GM04503 (cell line): ENCODE results near the gene EVC.
"Not testable (repeated sequence)": the region's sequence is repeated elsewhere in the genome, so short reads cannot be mapped to it uniquely, and the experiment has no call there.

Source experiments
- DNase-seq: peaks from one replicate; pipeline ENCODE4 v3.0.0-alpha.2; 2012; ENCODE audit warnings: low read depth

EVC gene

DNA sequence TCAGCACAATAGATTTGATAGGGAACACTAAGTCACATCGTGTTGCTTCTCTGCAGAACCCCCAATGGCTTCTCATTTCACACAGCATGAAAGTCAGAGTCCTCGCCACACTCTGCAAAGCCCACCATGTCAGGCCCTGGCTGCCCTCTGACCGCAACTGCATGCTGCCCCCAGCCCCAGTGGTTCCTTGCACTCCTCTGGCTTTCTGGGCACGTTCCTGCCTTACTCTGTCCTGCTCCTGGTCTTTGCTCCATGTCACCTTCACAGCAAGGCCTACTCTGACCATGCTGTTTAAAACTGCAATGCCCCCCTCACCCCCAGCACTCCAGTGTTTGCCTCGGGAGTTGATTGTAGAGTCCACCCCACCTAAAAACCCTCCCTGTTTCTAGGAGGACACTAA, 78.1 kb downstream of the EVC start:
- DNase-seq = no peak

DNA sequence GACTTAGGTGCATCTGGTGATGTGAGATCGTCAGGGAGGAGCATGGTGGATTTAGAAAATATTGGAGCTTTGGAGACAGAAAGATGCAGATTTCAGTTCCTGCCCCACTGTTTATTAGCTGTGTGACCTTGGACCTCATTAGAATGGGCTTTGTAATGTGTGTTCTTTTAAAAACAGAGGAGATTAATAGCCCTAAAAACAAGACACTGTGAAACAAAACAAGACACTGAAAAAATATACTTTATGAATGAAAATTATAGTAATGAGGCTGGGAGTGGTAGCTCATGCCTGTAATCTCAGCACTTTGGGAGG, 79.5 kb downstream of the EVC start:
- no peak for DNase-seq

DNA sequence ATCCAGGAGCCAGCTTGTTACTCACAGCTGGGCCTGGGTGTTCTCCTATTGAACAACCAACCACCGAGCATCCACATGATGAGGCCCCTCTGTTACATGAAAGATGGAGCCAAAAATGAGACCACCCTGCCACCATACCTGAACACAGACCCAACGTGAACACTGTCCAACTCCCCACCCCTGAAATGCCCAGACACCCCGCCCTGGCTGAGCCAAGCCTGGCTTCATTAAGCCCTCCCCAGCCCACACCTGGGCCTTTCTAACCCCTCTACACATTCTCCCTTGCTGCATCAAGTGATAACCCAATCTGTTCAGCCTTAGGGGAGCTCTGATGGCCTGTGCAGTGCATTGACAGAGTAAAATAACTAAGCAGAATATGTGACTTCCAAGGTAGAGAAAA, 80.7 kb downstream of the EVC start:
- DNase-seq = no peak

DNA sequence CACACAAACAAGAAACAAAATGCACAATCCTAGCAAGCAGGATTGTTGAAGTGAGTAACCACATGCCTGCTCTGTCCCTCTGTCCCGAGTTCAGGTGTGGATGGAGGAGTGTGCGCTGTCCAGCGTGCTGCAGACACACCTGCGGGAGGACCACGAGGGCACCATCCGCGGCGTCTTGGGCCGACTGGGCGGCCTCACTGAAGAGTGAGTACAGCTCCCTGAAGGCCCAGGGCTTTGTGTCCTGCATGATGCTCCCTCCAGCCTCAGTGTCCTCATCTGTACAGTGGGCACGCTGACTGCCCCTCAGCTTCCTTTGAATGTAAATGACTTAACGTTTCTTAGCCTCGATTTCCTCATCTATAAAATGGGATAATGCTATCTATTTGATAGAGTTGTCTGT, 82.5 kb downstream of the EVC start:
- no peak for DNase-seq

DNA sequence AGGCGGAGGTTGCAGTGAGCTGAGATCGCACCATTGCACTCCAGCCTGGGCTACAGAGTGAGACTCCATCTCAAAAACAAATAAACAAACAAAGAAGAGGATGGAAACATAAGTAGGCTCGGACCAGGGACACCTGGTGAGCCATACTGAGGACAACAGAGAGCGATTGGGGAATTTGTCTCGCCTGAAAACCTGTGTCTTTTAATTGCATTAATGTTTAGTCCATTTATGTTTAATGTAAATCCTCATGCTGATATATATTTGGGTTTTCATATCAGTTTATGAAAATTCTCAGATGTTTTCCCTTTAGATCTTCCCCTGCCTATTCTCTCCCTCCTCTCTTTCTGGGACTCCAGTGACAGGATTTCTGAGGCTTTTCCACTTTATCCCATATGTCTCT, 84.6 kb downstream of the EVC start:
- no peak for DNase-seq

DNA sequence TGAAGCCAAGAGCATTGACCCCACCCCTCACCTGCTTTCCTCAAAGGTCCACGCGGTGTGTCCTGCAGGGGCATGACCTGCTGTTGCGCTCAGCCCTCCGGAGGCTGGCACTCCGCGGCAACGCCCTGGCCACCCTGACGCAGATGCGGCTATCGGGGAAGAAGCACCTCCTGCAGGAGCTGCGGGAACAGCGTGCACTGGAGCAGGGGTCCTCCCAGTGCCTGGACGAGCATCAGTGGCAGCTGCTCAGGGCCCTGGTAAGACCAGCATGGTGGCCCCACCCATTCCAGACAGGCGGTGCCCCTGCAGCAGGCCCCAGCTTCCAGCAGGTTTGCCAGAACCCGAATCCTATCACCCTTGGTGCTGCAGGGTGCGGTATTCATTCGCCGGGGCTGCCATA, 86.0 kb downstream of the EVC start:
- no peak for DNase-seq

DNA sequence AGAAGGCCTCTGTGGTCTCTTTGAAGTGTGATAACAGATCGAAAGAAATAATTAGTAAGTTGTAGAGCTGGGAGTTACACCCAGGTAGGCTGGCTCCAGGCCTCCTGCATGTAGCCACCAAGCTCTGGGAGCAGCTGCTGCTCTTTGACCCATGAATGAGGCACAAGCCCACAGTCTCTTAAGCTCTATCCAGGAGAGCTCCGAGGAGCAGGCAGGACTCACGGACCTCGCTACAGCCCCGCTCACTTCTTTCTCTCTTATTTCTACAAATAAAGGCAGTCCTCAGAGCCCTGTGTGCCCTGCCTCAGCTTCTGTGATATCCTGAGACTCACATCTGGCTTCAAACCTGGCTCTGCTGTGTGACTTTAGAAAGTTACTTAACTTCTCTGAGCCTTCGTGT, 86.9 kb downstream of the EVC start:
- no peak for DNase-seq

DNA sequence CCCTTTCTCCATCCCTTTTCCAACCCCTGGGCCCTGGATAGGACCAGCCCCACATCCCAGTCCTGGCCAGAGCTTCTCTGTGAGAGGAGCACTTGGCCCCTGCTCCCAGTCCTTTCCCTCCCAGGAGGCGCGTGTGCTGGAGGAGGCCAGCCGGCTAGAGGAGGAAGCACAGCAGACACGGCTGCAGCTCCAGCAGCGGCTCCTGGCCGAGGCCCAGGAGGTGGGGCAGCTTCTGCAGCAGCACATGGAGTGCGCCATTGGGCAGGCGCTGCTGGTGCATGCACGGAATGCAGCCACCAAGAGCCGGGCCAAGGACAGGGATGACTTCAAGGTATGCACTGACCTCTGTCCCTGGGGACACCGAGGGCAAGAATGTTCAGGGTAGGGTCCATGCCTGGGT, 87.5 kb downstream of the EVC start:
- DNase-seq = no peak

DNA sequence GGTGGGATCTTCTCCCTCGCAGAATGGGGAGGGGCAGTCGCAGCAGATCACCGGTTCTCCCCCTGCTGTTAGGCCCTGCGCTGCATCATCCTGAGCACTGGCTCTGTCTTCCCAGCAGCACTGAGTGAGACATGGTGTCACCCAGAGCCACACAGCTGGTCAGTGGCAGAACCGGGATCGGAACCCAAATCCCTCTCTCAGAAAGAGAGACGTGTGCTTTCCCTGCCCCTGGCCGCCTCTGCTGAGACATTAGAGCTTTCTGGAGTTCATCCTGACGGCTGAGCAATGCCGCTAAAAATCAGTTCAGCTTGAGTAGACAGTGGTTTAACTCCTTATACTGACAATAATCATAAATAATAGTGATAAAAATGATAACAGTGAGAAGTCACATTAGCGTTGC, 87.9 kb downstream of the EVC start:
- DNase-seq = no peak

DNA sequence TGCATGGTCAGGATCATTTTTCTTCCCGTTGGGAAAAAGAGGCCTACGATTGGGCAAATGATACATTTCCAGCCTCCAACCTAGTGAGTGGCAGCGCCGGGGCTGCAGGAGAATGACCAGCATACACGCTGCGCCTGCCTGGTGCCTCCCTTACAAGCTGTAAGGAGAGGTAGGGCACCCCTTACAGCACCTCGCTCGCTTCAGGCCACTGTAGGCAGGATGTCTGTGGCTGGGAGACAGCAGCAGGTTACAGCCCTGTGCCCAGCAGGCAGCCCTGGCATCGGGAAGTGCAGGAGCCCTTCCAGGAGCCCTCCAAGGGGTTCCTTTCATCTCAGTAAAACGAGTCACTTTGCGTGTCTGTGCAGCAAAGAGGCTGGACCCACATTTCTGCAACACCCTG, 88.4 kb downstream of the EVC start:
- no peak for DNase-seq

DNA sequence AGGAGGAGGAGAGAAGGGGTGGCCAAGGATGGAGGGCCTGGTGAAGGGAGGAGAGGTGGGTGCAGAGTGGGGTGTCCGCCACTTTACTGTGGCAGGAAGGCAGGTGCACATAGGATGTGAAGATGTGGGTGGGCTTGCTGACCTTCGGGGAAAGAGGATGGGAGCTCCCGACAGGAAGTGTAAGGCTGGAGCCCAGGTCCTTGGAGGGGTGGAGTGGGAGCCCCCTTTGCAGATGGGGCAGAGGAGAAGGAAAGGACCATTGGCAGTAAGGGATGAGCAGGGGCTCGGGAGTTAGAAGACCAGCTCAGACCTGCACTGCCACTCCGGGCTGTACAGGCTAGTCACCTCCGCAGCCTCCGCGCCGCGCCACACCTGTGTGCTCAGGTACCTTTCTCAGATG, 89.5 kb downstream of the EVC start:
- no peak for DNase-seq

DNA sequence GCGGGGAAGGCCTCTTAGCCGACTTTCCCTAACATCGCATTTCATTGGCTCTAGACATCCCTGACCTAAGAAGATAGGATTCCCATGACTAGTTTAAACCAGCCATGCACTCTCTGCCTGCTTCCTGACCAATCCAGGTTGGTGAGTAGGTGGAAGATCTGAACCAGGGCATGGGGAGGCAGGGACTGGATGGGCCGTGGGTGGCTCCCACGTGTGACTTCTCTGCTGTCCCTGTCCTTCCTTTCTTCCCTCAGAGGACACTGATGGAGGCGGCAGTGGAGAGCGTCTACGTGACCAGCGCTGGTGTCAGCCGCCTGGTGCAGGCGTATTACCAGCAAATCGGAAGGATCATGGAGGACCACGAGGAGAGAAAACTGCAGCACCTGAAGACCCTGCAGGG, 90.7 kb downstream of the EVC start:
- no peak for DNase-seq

DNA sequence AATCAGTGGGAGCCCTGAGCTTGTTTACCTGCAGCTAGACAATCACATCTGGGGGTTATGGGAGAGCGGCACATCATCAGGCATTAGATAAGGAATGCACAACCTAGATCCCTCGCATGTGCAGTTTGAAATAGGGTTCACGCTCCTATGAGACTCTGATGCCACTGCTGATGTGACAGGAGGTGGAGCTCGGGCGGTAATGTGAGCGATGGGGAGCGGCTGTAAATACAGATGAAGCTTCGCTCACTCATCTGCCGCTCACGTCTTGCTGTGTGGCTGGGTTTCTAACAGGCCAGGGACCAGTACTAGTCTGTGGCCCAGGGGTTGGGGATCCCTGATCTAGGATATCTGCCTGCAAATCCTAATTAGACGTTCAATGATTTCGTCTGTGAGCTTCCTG, 91.6 kb downstream of the EVC start:
- DNase-seq = no peak

DNA sequence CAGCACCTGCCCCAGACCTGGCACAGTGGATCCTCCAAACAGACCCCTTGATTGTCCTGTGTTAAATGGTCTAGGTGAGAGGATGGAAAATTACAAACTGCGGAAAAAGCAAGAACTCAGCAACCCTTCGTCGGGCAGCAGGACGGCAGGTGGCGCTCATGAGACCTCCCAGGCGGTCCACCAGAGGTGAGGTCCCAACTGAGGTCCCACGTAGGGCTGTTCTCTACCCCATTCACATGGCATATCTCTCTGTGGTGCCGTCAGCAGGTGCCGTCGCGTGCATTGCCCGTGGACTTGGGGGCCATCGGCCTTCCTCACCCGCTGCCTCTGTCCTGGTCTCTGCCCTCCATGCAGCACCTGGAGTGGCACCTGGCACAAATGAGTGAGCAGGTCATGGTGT, 93.7 kb downstream of the EVC start:
- no peak for DNase-seq

DNA sequence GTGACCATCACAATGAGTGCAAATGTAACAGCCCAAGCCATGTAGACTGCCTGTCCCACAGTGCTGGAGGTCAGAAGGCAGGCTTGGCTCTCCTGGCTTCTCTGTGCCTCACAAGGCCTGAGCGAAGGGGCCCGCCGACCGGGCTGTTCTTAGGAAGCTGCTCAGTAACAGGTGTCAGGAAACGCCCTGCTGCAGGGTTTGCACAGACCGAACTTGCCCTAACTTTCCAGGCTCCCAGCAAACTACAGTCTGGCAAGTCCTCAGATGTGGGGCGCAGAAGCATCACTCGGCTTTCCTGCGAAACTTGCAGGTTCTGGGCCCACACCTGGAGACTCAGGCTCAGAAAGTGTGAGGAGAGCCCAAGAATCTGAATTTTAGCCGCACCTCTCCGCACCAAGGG, 94.3 kb downstream of the EVC start:
- no peak for DNase-seq

DNA sequence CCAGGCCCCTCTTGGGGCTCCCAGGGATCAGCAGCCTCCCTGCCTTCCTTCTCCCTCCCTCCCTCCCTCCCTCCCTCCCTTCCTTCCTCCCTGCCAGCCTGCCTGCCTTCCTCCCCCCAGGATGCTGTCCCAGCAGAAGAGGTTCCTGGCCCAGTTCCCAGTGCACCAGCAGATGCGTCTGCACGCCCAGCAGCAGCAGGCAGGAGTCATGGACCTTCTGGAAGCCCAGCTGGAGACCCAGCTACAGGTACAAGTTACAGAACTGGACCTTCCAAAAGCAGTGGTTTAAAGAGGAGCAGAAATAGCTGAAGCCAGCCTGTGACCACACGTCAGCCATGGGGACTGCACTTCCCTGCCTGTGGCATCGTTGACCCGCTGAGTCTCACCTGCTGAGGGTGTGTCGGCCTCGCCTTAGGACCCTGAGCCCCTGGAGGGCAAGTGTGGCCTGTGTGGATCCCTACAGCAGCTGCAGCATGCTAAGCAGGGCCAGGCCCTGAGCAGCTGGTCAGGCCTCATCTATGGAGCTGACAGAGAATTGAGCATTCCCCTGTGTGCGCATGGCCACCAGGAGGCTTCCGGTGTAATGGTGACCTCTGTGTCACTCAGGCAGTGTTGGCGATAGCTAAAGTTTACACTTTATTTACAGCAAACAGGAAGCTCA, 97.2 kb downstream of the EVC start:
- no peak for DNase-seq

DNA sequence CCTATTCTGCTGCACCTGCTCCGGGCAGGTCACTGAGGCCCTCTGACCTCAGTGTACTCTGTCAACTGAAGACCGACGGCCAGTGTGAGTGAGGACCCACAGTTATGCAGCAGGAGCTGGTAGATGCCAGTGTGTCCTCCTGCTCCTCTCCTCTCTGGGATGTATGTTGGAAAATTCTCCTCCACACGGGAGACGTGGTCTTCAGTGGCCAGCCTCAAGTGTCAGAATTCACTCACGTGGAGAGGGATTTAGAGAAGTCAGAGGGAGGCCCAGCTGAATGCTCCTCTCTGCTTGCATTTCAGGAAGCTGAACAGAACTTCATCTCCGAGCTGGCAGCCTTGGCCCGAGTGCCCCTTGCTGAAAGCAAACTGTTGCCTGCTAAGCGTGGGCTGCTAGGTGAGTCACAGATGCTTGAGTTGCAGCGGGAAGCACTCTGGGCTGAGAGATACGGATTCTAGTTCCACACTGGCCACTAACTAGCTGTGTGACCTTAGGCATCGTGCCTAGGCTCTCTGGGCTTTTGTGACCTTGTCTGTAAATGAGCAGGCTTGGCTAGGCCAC, 98.3 kb downstream of the EVC start:
- no peak for DNase-seq

DNA sequence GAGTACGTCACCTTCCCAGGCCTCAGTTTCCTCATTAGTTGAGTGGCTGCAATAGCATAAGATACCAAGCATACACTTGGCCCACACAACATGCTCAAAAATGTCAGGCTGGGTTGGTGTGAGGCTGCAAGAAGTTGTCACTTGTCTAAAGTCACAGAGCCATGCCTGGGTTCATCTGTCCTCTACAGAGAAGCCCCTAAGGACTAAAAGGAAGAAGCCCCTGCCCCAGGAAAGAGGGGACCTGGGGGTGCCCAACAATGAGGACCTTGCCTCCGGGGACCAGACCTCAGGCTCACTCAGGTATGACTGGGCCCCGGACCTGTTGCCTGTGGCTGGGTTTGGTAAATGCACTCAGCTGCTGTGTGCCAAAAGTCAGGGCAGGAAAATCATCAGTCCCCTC, 99.2 kb downstream of the EVC start:
- no peak for DNase-seq

DNA sequence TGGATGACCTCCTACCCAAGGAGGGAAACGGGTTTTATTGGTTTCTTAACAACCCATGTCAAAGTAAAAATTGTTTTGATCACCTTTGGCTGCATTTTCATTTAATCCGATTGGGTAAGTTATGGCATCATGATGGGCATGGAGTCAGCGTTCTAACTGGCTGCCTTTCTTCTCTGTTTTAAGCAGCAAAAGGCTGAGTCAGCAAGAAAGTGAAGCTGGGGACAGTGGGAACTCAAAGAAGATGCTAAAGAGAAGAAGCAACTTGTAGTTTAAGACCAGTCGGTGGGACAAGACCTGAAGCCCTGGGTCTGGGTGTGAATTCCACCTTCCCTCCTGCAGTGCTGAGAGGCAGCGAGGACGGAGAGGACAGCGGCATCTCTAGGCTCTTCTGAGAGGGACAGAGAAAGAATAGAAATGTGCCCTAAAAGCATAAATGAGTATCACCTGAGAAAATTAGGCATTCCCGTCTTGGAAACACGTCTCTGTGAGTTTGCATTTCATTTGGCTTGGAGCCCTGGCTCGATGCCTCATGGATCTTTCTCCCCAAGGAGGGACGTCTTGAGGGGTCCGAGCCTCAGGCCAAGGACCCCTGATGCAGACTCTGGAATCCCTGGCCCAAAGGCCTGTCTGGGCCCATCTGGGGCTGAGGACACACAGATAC, 99.9 kb downstream of the EVC start:
- DNase-seq = no peak

DNA sequence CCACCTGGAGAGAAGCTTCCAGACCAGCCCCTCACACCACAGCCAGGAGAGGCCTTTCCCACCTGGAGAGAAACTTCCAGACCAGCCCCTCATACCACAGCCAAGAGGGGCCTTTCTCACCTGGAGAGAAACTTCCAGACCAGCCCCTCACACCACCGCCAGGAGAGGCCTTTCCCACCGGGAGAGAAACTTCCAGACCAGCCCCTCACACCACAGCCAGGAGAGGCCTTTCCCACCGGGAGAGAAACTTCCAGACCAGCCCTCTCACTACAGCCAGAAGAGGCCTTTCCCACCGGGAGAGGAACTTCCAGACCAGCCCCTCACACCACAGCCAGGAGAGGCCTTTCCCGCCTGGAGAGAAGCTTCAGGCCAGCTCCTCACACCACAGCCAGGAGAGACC, 101.1 kb downstream of the EVC start:
- not testable (repeated sequence) for DNase-seq

DNA sequence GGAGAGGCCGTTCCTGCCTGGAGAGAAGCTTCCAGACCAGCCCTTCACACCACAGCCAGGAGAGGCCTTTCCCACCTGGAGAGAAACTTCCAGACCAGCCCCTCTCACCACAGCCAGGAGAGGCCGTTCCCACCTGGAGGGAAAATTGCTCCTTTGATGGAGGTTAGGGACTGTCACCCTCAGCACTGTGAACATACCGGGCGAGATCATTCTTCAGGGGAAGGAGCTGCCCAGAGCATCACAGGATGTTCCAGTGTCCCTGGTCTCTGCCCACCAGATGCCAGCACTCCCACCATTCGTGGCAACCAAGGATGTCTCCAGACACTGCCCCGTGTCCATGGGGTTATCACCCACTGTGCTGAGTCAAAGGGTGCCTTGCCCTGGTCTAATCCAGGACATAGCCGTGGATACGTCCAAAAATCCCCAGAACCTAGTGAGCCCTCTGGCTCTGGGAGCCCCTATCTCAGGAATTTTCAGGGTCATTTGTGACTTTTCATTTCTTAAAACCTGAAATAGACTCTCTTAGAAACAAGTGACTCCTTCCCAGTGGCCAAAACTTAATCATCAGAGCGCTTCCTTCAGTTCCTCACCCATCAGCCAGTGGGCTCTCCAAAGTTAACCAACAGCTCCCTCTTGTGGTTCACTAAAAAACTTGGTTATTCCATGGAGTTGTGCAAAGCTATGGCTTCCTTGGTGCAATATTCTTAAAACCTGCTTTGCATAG, 101.7 kb downstream of the EVC start:
- peak; percentile 19 for DNase-seq

DNA sequence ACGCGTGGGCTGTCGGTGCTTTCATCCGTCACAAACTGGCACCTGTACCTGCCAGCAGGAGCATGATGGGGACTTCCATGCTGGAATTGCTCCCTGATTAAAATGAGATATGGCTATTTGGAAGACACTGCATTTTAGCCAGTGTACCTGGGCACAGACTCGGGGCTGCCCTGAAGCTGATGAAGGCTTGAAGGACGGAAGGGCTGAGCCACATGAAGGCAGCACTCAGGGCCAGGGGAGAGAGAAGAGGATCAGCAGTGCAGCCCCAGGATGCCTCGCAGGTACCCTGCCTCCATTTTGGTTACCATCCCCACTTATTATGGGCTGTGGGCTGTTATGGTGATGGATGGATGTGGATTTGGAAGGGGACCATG, 102.9 kb downstream of the EVC start:
- DNase-seq = no peak

DNA sequence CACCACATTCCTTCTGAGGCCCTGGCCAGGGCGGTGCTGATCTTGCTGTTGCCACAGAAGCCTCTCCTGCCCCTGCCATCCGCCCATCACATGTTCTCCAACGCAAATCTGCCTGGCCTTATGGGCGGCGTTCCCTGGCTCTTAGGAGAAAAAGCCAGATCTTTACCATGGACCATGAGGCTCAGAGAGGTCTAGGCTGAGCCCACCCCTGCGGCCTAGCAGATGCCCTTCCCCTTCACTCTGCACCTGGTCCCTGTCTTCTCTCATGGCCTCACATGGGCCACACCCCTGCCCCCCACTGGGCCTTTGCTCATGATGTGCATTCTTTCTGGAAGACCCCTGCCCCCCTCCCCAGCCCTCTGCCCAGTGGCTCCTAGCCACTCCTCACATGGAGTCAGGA, 103.4 kb downstream of the EVC start:
- DNase-seq = no peak

DNA sequence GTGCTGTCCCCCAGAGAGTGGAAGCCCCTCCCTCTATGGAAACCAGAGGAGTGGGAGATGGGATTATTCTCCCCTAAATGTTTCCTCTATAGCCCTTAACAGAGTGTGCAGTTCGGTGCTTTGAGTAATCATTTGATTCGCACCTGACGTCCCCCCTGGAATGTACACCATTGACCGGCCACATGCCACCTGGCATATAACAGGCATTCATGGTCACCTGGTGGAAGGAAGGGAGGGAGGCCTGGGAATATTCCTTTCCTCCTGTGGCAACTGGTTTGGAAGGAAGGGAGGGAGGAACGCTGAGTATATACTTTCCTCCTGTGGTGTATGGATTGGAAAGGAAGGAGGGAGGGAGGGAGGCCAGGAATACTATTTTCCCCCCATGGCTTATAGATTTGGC, 104.6 kb downstream of the EVC start:
- no peak for DNase-seq
